Amniotic epithelial cell (primary cell): ENCODE data around the gene HSF4.

Experiments used
- DNase-seq: peaks from one replicate; pipeline ENCODE4 v3.0.0-alpha.2; 2010; ENCODE audit warnings: low read depth

Gene HSF4

DNA sequence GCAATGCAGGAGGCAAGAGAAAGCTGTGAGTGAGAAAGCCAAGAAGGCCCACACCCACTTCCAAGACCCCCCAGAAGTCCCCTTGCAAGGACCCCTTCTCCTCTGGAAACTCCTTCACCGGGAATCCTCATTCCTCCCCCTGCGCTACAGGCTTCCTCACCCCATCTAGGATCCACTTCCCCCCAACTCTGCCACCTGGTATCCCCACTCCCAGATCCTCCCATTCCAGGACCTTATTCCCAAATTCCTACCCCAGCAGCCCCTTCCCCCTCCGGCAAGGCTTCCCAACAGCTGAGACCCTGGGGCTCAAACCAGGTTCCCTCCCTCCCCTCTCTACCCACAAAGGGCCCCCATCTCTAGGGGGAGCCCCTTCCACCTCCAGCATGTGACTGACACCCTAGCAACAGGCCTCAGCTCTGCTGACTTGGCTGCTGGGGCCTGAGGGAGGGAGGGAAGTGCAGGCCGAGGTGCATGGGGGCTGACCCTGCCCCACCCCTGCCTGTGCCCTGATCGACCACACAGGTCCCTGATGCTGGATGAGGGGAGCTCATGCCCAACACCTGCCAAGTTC is 2.1 kb downstream of the HSF4 start:
- no peak for DNase-seq

GRCh38 chr16:67167588-67167987 is 3.0 kb downstream of the HSF4 start:
- no peak for DNase-seq

DNA sequence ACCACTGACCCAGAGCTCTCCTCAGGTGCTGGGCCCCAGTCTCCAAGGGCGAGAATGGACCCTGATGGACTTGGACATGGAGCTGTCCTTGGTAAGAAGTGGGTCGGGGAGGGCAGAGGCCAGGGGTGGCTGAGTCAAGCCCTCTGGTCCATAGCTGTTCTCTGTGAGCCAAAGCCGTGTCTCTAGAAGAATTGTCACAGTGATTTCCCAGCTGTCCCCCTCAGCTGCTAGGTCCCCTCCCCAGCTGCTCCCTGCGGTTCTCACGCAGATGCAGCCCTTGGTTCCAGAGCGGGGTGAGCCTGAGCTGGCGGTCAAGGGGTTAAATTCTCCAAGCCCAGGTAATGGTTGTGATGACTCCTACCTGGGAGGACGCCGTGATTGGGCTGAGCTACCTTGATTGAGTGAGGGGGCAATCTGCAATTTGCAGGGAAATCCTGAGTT is 4.5 kb downstream of the HSF4 start:
- DNase-seq: no peak

DNA sequence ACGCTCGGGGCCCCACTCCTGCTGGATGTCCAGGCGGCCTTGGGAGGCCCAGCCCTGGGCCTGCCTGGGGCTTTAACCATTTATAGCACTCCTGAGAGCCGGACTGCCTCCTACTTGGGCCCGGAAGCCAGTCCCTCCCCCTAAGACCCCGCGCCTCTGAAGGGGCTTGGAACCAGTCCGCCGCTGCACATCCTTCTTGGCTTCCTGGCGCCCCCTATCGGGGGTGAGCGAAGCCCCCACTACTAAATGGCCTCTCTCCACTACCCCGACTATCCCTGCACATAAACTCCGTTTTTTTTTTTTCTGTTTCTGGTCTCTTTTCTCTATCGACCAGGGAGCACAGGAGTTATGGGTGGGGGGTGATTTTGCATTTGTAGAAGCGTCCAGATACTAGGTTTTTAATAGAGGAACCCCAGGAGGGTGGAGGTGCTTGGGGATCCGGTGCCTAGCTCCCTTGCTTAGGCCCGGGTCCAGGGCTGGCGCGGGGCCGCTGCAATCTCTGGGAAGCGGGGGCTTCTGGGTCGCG is 5.2 kb downstream of the HSF4 start:
- DNase-seq: no peak

DNA sequence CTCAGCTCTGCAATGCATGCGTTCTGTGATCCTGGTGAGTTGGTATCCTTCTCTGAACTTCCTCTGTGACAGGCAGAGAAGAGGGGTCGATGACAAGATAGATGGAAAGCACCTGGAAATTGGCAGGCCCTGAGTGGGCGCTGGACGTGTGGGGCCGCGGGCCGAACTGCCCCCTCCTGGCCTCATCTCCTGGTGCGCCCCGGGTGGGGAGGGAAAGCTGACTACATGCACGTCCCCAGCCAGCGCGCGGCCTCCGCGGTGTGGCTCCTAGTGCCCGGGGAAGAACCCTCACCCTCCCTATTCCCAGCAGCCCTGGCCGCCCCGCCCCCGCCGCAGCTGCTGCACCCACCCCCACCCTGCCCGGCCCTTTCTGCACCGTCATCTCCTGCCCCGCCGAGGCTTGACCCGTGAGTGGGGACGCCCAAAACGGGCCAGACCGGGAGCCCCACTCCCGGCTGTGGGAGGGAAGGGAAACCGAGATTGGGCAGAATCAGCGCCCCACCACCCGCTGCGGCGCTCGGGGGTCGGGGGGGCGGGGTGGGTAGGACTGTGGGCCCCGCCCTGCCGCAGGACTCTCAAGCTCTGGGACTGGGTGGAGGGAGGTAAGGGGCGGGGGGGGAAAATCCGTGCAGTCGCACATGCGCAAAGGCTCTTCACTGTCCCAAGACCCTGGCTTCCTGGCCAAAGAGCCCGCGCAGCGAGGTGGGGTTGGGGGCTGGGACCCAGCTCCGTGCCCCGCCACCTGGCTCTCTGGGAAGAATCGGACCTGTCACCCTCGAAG is 5.8 kb downstream of the HSF4 start, which contains the start of gene NOL3:
NOL3 (plus strand) TSS at position 371 of the 781 bp plus-strand sequence.
- peak; percentile 75 for DNase-seq

- DNase-seq: peak; percentile 39
Observed at GRCh38 chr16:67170949-67171649, 6.6 kb downstream of the HSF4 start.

DNA sequence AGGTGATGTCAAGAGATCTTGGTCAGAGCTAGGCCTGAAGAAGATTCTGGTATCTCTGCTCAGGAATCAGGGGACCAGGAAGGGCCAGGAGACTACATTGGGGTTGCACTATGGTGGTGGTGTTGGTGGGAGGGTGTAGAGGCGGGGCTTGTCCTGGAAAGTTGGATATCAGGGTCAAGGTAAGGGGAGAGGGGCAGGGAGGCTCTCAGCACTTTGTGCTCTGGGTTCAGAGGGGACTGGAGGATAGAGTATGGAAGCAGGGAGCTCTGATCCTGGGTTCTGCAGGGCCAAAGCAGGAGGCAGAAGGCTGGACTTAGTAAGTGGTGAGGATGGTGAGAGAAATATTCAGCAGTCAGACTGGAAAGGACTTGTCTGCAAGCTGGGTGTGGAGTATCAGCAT is 8.8 kb downstream of the HSF4 start:
- DNase-seq: no peak

GRCh38 chr16:67173808-67174705 is 9.5 kb downstream of the HSF4 start:
- DNase-seq: peak; percentile 84

GRCh38 chr16:67174706-67175231 is 10.2 kb downstream of the HSF4 start:
- DNase-seq: no peak

GRCh38 chr16:67176662-67177061 is 12.1 kb downstream of the HSF4 start:
- no peak for DNase-seq

- DNase-seq: peak; percentile 58
Observed at GRCh38 chr16:67177743-67178699, 13.5 kb downstream of the HSF4 start.

DNA sequence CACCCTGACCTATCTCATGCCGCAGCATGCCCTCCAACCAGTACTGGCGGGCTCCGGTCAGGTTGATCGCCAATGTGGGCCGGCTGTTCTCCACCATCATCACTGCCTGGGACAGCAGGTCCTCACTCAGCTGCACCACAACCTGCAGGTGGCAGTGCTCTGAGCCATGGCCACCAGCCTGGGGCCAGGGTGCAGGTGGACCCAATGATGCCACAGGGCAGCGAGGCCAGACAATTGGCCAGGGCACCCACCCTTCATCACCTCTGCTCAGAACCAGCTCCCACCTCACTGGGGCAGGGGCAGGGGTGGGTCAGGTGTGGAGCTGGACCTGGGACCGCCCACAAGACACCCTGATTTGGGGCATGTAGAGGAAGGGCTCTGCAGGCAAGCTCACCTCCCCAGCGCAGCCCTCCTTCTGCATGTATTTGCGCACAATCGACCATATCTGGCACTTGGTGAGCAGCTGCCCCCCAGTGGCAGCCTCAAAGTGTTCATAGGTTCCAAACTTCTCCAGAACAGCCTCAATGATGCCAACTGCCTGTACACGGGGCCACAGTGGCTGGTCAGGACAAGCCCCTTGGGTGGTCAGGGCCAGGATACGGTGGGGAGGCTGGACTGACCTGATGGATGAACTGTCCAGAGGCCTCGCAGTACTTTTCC is 15.0 kb downstream of the HSF4 start:
- DNase-seq: no peak

GRCh38 chr16:67180166-67180565 is 15.6 kb downstream of the HSF4 start:
- no peak for DNase-seq

DNA sequence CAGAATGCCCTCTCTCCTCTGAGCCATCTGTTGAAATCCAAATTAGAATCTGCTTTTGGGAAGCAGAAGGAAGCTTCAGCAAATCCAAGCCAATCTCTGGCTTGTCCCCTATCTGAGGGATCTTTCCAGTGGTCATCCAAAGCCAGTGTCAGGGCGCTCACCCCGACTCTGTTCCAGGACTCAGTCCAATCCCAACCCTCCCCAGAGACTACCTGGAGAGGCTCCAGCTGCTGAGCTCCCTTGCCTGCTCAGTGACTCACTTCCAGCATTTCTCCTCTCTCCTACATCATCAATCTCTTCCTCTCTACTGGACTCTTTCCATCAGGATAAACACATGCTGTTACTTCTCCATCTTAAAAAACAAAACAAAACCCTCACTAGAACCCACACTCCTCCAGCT is 16.8 kb downstream of the HSF4 start:
- DNase-seq: peak; percentile 87

DNA sequence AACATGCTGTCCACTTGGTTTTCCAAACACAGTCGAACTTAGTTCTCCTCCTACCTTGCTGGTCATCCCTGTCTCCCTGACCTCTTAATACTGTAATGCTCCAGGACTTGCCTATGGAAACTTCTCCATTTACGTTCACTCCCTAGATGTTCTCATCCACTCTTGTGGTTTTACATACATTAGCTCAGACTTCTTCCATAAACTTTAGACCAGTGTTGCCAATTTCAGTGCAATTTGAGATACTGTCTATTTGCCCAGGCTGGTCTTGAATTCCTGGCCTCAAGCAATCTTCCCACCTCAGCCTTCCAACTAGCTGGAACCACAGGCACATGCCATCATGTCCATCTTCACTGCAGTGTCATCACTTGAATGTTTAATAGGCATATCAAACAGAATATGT is 17.7 kb downstream of the HSF4 start:
- no peak for DNase-seq

DNA sequence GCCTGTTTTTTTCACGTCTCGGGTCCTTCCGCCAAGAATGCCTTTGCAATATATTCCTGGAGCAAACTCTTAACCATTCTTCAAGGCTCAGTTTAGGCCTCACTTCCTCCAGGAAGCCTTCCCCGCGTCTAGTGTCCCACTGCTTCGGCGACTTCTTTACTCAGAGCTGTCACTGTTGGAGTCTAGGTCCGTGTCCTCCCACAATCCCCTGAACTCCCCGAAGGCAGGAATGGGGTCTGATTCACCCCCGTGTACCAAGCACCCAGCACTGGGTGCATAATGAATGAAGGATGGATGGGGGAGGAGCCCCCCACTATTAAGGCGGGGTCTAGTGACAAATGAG is 18.7 kb downstream of the HSF4 start:
- no peak for DNase-seq

DNA sequence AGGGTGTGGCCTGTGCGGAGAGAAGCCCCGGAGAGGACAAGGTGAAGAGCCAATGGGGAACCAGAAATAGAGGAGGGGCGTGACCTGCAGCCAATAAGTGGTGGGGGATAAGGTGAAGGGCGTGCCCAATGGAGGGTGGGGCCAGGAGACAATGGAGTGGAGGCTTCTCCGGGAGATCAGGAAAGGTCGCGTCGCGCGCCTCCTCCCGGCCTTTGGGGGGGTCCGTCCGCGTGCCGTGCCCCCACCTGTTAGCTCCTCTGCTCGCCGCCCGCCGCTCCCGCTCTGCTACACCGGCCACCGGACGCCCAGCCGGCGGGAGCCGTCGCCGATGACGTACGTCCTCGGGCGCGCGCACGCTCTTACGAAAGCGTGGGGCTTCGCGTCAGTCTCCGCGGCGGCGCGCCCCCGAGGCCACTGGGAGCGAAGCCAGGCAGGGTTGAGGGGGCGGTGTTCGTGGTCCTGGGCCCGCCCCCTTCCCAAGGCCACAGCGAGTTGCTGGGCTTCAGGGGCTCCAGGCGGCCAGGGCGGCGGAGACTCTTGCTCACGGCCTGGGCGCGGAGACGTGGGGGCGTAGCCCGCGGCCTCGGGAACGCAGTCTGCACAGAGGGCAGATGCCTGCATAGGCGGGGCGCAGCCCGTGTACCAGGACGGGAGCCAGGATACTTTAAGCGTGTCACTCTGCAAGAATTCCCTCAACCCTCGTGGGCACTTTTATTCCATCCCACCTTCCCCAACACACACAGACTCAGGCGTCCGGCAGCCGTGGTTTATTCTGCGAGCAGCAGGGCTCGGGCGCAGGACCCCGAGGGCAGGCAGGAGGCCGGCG is 19.3 kb downstream of the HSF4 start, which contains the start of gene MATCAP1:
MATCAP1 (minus strand) TSS at position 337 of the 826 bp plus-strand sequence. CDS start 3,353 bp downstream, outside the sequence.
- peak; percentile 98 for DNase-seq

GRCh38 chr16:67184453-67184994 is 20.0 kb downstream of the HSF4 start:
- DNase-seq: no peak
